ENCODE data around the gene AP3B1.

Gene AP3B1

GRCh38 chr5:78293851-78294247 is 649 bp downstream of the AP3B1 start:
- intact Hi-C loops (cut with DNase I), result loop anchor here (1.0 kb wide), 1 partner anchor 66 kb away; the partner anchor contains the start of gene SCAMP1
- DNase-seq, result no peak

GRCh38 chr5:78291687-78292086 is 2.8 kb downstream of the AP3B1 start:
- intact Hi-C loops (cut with DNase I), result no loop called here
- no peak for DNase-seq

GRCh38 chr5:78289911-78290310 is 4.6 kb downstream of the AP3B1 start:
- intact Hi-C loops (cut with DNase I), result no loop called here

DNA sequence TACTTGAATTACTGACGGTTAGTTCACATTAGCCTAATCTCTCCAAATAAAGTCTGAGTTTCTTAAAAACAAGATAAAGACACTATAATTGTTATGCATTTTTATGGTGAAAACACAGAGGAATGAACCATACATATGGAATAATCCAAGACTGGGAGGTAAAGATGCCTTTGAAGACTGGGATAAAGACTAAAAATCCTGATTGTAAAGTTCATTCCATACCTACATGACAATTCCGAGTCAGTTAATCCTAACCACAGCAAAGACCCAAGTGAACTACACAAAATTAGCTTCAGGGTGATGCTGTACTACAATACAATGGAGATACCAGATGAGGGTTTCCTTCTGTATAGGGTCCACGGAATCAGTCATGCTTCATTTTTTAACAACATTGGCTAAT is 6.3 kb downstream of the AP3B1 start:
- intact Hi-C loops (cut with DNase I), result no loop called here
- DNase-seq, result no peak

More at GRCh38 chr5:78289911-78290310, 4.6 kb downstream of the AP3B1 start:
- no peak for DNase-seq

DNA sequence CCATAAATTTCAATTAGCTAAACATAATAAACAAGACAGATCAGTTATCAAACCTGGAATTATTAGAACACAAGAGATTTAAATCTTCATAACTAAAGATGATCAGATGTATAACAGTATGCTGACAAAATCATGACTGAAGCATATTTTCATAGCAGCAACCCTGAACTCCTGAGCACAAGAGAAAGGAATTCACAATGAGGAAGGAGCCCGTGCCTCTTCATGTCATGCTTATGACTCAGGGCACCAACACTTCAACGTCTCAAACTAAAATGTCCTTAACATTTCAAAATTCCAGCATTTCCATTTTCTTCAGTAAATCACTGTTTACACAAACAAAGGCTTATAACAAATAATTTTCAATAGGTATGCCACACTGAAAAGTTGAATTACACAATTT is 6.7 kb downstream of the AP3B1 start:
- DNase-seq, result peak in 5 of 42 donors; percentile 7 to 47 (median 10)
- intact Hi-C loops (cut with DNase I), result no loop called here

GRCh38 chr5:78287169-78287568 is 7.3 kb downstream of the AP3B1 start:
- no peak for DNase-seq
- intact Hi-C loops (cut with DNase I), result no loop called here

DNA sequence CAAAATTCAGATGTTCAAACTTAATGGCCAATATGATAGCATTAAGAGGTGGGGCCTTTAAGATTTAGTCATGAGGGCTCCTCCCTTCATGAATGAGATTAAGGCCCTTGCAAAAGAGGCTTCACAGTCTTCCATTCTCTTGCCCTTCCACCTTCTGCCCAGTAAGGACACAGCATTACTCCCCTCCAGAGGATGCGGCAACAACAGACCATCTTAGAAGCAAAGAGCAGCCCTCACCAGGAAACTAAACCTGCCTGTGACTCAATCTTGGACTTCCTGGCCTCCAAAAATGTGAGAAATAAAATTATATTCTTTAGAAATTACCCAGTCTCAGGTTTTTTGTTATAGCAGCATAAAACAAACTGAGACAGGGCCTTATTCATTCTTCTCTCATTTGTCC is 8.2 kb downstream of the AP3B1 start:
- DNase-seq, result no peak
- intact Hi-C loops (cut with DNase I), result no loop called here

GRCh38 chr5:78283802-78284201 is 10.7 kb downstream of the AP3B1 start:
- DNase-seq, result no peak
- intact Hi-C loops (cut with DNase I), result no loop called here

DNA sequence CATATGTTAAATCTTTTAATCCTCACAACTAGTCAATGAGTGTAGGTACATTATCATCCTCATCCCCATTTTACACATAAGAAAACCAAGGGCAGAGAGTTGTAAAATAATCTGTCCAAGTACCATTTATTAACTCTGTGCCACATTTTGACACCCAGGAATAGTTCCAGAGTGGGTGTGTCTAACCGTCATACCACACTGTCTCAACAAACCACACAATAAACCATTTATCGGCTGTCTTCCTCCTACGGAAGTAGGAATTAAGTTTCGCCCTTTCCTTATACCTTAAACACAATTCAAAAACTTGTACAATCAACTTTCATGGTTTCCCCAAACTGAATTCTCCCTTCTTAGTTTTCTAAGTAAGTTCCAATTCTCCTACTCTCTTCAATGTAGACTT is 11.4 kb downstream of the AP3B1 start:
- intact Hi-C loops (cut with DNase I), result no loop called here
- DNase-seq, result no peak

- peak in 25 of 42 donors; percentile 15 to 78 (median 48) for DNase-seq
- intact Hi-C loops (cut with DNase I), result no loop called here
These were observed 14.2 kb downstream of the AP3B1 start for GRCh38 chr5:78280261-78280660.

DNA sequence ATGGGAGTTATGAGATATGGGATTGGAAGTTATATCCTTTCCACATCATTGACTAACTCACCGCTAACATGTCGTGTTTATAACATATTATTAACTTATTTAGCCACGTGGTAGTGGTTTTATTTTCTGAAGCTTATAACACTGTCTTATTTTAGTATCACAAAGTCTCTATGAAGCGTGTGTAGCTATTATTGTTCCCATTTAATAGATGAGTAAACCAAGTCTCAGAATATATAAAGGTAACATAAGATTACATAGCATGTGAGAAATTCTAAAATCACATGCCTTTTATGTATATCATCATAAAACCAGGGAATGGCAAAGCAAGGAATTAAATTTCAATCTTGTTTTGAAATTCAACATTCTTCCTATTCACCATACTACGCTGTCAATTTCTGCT is 15.3 kb downstream of the AP3B1 start:
- no peak for DNase-seq
- intact Hi-C loops (cut with DNase I), result no loop called here

DNA sequence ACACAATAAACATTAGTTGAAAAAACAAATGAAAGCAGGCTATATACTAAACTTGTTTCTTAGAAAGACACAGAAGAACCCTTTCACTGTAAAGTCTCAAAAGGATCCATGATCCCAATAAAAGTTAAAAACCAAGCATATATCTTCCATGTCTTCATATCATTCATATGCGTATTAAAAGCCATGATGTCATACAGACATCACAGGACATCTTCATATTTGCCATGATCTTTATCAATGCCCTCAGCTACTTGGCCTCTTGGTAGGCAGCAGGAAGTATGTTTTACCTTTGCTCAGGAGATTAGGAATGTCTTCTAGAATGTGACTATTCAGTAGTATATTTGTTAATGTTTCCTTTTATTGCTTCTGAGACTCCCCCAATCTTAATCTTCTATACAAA is 16.8 kb downstream of the AP3B1 start:
- DNase-seq, result no peak
- intact Hi-C loops (cut with DNase I), result no loop called here

DNA sequence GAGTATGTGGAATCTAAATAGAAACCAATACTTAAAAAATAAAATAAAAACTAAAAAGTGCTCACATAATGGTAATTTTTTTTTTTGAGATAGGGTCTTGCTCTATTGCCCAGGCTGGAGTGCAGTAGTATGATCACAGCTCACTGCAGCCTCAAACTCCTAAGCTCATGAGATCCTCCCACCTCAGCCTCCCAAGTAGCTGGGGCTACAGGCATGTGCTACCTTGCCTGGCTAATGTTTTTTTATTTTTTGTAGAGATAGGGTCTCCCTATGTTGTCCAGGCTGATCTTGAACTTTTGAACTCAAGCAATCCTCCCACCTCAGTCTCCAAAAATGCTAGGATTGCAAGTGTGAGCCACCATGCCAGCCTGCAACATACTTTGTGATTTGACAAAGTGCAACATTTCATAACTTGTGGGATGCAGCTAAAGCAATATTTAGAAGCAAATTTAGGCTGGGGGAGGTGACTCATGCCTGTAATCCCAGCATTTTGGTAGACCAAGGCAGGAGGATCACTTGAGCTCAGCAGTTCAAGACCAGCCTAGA is 18.4 kb downstream of the AP3B1 start:
- intact Hi-C loops (cut with DNase I), result no loop called here
- DNase-seq, result no peak

GRCh38 chr5:78274540-78275197 is 19.8 kb downstream of the AP3B1 start:
- intact Hi-C loops (cut with DNase I), result no loop called here
- no peak for DNase-seq

DNA sequence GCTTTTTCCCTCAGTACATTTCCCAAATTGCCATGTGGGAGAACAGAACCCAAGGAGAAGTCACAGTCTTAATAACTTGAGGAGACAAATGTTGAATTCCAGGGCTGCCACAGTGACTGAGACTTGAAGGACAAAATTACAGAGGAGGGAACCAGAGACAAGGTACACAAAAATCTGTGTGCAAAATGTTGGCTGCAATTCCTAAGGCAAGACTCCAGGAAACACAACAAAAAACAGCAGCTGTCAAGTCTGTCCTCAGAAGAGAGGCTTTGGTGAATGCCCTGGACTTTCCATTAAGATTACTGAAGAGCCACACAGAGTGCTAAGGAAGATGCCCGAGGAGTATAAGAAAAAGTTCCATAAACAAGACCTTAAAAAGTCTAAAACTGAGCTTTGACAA is 21.1 kb downstream of the AP3B1 start:
- no peak for DNase-seq
- intact Hi-C loops (cut with DNase I), result no loop called here

DNA sequence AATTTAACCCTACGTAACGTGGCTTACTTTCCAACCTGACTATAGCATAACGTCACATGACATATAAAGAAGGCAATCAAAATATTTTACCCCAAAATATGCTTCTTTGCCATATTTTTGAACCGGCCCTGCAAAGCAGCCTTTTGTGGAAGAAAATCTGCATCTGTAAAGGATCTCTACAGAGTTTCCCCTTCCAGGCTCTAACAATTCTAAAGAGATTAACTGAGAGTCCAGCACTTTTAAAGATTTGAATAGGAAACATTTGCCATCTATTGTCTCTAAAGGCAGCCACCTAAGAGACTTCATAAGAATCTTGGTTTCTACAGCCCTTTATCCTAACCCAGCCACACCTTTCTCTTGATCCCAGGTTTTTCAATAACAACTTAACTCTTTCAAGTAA is 22.7 kb downstream of the AP3B1 start:
- DNase-seq, result no peak
- intact Hi-C loops (cut with DNase I), result no loop called here

DNA sequence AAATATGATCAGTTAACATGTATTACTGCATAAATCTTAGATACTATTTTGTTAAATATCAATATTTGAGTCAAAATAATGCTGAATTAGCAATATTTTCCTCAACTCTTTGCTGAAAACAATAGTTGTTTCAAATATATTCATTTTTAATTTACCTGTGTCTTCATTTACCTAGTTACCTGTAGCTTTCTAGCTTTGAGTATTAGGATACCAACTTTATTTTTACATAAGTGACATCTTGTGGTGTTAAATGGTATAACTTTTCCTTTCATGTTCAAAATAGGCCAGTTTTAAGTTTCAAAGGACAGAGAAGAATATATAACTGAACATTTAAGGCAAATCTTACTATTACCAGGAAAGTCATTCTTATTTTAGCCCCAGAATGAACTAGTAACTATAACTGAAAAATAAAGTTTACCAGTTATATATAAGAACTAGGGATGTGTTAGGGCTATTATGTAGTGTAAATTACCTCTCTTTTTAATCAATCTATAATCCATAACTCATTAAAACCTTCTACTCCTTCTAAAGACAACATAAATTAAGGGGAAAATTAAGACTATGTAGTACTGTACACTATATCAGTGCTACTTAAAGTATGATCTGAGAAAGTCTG is 25.3 kb downstream of the AP3B1 start:
- intact Hi-C loops (cut with DNase I), result no loop called here

DNA sequence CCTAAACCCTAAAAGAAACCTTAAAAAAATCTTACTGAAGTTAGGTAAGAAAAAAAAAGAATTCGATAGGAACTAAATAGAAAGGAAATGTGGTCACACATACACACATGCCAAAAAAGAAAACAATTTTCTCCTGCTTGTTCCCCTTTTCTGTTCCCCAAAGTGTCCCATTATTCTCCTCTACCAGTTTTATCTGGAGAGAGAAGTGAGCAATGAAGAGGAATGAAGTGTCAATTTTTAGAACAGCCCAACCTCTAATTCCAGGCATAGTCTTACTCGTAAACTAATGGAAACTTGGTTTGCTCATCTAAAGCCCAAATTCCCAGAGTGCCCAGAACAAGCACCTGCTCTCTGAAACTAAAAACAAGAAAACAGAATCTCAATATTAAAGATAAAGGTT is 26.1 kb downstream of the AP3B1 start:
- intact Hi-C loops (cut with DNase I), result no loop called here
- no peak for DNase-seq

More for the DNA sequence above, 25.3 kb downstream of the AP3B1 start:
- DNase-seq, result no peak

- DNase-seq, result no peak
- intact Hi-C loops (cut with DNase I), result no loop called here
These were observed 29.3 kb downstream of the AP3B1 start for GRCh38 chr5:78265163-78265562.

- DNase-seq, result no peak
- intact Hi-C loops (cut with DNase I), result no loop called here
These were observed 29.9 kb downstream of the AP3B1 start for GRCh38 chr5:78264600-78264999.

DNA sequence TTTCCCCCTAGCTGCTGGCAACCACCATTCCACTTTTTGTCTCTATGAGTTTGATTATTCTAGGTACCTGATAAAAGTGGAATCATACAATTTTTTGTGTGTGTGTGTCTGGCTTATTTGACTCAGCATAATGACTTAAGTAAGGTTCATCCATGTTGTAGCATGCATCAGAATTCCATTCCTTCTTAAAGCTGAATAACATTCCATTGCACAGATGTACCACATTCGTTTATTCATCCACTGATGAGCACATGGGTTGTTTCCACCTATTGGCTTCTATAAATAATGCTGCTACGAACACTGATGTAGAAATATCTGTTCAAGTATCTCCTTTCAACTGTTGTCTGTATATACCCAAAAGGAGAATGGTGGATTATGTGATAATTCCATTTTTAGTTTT is 33.7 kb downstream of the AP3B1 start:
- DNase-seq, result no peak
- intact Hi-C loops (cut with DNase I), result no loop called here
